Stomach (tissue), 9 donors: ENCODE data around the gene GYG2. TPM values are rescaled to one million over a fixed set of nuclear protein-coding genes. Genes with fewer than 3 reads are reported as not detected.

Experiments used
- DNase-seq, 2 donors: peaks; one replicate each; pipeline versions ENCODE4 v3.0.0 to v3.0.0-alpha.2; 2013 to 2019
- H3K27ac ChIP-seq, 5 donors: fragments of 200-600 bp in 4 of 5; sonication (generic) in 4 of 5; one replicate each; pipeline ENCODE4 v1.5.1; 2013 to 2019; ENCODE audit warnings: mild to moderate bottlenecking in 1 of 5, moderate library complexity in 1 of 5
- H3K27me3 ChIP-seq, 3 donors: fragments of 200-600 bp; sonication (generic); one replicate each; pipeline ENCODE4 v1.5.1; 2017 to 2019; ENCODE audit warnings: mixed run types in 1 of 3
- H3K36me3 ChIP-seq, 4 donors: fragments of 200-600 bp; sonication (generic); 1 replicate in 3 of 4; 2 replicates in 1 of 4; pipeline ENCODE4 v1.5.1; 2016 to 2019
- H3K4me1 ChIP-seq, 4 donors: fragments of 200-600 bp; sonication (generic); one replicate each; pipeline ENCODE4 v1.5.1; 2016 to 2019
- H3K4me3 ChIP-seq, 4 donors: fragments of 200-600 bp; sonication (generic) in 3 of 4; one replicate each; pipeline ENCODE4 v1.5.1; 2016 to 2019; ENCODE audit warnings: mild to moderate bottlenecking in 1 of 4
- H3K9me3 ChIP-seq, 4 donors: fragments of 200-600 bp; sonication (generic); one replicate each; pipeline ENCODE4 v1.5.1; 2016 to 2019
- CTCF ChIP-seq, 7 experiments: fragments of 450-650 bp in 4 of 7; fragments of 200-600 bp in 3 of 7; sonication (generic) in 3 of 7; IDR thresholded peaks; one replicate each; pipeline ENCODE4 v1.5.1; 2016 to 2019; ENCODE audit warnings: antibody characterized with exemption in 7 of 7, control low read depth in 2 of 7, mild to moderate bottlenecking in 1 of 7
- EP300 ChIP-seq: sonication (generic); formaldehyde crosslinking; IDR thresholded peaks from one replicate; pipeline ENCODE4 v1.6.1; 2017; ENCODE audit warnings: antibody characterized with exemption
- POLR2A ChIP-seq, 4 donors: fragments of 450-650 bp; IDR thresholded peaks; one replicate each; pipeline ENCODE4 v1.6.1; 2016; ENCODE audit warnings: antibody characterized with exemption in 4 of 4, control low read depth in 2 of 4, mild to moderate bottlenecking in 1 of 4, moderate library complexity in 1 of 4
- POLR2AphosphoS5 ChIP-seq, 3 donors: sonication (generic); formaldehyde crosslinking; IDR thresholded peaks; one replicate each; pipeline ENCODE4 v1.6.1; 2016; ENCODE audit warnings: antibody characterized with exemption in 3 of 3
- WGBS, 5 donors: extraction: QIAGEN DNeasy Blood & Tissue Kit in 3 of 5; methylation state at CpG; one replicate each; pipeline versions ENCODE4 v1.1.5 to v1.1.7; 2013 to 2018; 5-methylcytosine and 5-hydroxymethylcytosine counted together
- intact Hi-C: fragments of 100-400 bp; cut with DNase I; formaldehyde crosslinking; loops from one replicate; pipeline ENCODE4 v1.15.1; 2023; ENCODE audit warnings: low total_unique reads
- polyA plus RNA-seq, 3 donors: library from polyadenylated mRNA; stranded (reverse); fragments of 200-250 nt; gene quantifications; one replicate each; pipeline ENCODE4 v1.2.3, GENCODE V29; 2013
- total RNA-seq, 5 donors: library from RNA; depleted of rRNA; stranded (reverse); fragments of >200 nt; gene quantifications; one replicate each; pipeline versions ENCODE4 v1.1.0 to v1.2.3, GENCODE V29; 2014 to 2016
- donor health status: healthy with polysubstance abuse.
- donor health status: Bipolar disorder and iron deficiency.
- donor health status: healthy.

The GYG2 gene
- total and polyA plus RNA-seq, 8 donors = 2.2 to 6.2 (median 5.5) TPM

DNA sequence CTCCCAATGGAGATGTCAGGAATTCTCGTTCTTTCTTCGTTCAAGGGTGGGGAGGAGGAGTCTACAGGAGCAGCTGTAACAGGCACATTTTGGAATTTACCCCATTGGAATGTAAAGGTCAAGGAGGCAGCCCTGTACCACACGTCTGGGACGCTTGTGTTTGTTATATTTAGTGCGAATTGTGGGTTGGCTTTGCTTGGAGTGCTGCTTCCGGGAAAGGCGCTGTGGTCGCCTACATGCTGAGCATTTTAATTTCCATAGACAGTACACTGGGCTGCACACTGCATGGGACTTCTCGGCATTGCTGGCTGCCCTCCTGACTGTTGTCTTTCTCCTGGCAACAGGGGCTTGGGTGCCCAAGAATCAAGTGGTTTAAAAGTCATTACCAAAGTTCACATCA is 12.8 kb downstream of the GYG2 start:
- Histone ChIP-seq H3K36me3 (peaks cover 0 to 9% (median 0%) of the 10 kb centered on the region in 4 donors), H3K27me3 (no peaks in the 10 kb centered on the region), H3K4me3 (no peak overlapping the region), H3K9me3 (peaks cover 0 to 18% (median 4%) of the 10 kb centered on the region in 4 donors), H3K4me1 (no peaks in the 10 kb centered on the region), H3K27ac (no peak overlapping the region)
- intact Hi-C loops = no loop called here
- 62 to 83% (median 76%) methylated on average over 6 to 9 of the region's 9 CpGs for WGBS, 5 donors
- no peak for TF ChIP-seq POLR2AphosphoS5 (IDR thresholded peaks at IDR 0.05)
- no peak for TF ChIP-seq CTCF (IDR thresholded peaks at IDR 0.05)
- TF ChIP-seq EP300 = no peak
- TF ChIP-seq POLR2A (IDR thresholded peaks at IDR 0.05) = no peak
- no peak for DNase-seq

- Histone ChIP-seq H3K4me3 (no peak overlapping the region), H3K27me3 (no peaks in the 10 kb centered on the region), H3K9me3 (no peaks in the 10 kb centered on the region), H3K36me3 (peaks cover 0 to 9% (median 0%) of the 10 kb centered on the region in 4 donors), H3K4me1 (no peaks in the 10 kb centered on the region), H3K27ac (no peak overlapping the region)
- no peak for DNase-seq
- TF ChIP-seq POLR2A (IDR thresholded peaks at IDR 0.05) (no peak), EP300 (no peak), POLR2AphosphoS5 (IDR thresholded peaks at IDR 0.05) (no peak), CTCF (IDR thresholded peaks at IDR 0.05) (no peak)
- intact Hi-C loops = no loop called here
Observed at GRCh38 chrX:2846992-2847391, 18.3 kb downstream of the GYG2 start.

- no peak overlapping the region for H3K27ac ChIP-seq
- intact Hi-C loops = no loop called here
- H3K27me3 ChIP-seq = no peaks in the 10 kb centered on the region
- no peaks in the 10 kb centered on the region for H3K9me3 ChIP-seq
- no peak overlapping the region for H3K4me3 ChIP-seq
- no peaks in the 10 kb centered on the region for H3K4me1 ChIP-seq
- WGBS, 5 donors = 66 to 85% (median 83%) methylated on average over 7 to 9 of the region's 9 CpGs
- DNase-seq = no peak
- TF ChIP-seq POLR2AphosphoS5 (IDR thresholded peaks at IDR 0.05) = no peak
- TF ChIP-seq POLR2A (IDR thresholded peaks at IDR 0.05) = no peak
- no peak for TF ChIP-seq CTCF (IDR thresholded peaks at IDR 0.05)
- no peak for TF ChIP-seq EP300
- no peaks in the 10 kb centered on the region for H3K36me3 ChIP-seq
Observed at GRCh38 chrX:2848871-2849301, 20.2 kb downstream of the GYG2 start.

DNA sequence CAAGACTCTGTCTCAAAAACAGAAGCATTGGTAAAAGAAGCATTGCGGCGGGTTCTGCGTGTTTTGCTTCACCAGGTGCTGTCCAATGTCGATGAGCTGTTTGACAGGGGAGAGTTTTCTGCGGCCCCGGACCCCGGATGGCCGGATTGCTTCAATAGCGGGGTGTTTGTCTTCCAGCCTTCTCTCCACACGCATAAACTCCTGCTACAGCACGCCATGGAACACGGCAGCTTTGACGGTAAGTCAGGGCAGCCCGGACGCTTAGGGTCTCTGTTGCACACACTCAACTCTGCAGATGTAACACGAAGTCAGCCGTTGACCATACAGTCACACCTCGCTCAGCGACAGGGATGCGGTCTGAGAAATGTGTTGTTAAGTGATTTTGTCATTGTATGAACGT is 26.2 kb downstream of the GYG2 start:
- Histone ChIP-seq H3K4me3 (no peak overlapping the region), H3K36me3 (peaks cover 0 to 20% (median 5%) of the 10 kb centered on the region in 4 donors), H3K4me1 (no peaks in the 10 kb centered on the region), H3K27ac (no peak overlapping the region), H3K9me3 (no peaks in the 10 kb centered on the region), H3K27me3 (no peaks in the 10 kb centered on the region)
- WGBS, 5 donors = 91 to 98% (median 95%) methylated on average over 20 to 21 of the region's 21 CpGs
- intact Hi-C loops = no loop called here
- TF ChIP-seq CTCF (IDR thresholded peaks at IDR 0.05) = no peak
- TF ChIP-seq POLR2AphosphoS5 (IDR thresholded peaks at IDR 0.05) = no peak
- TF ChIP-seq EP300 = no peak
- no peak for TF ChIP-seq POLR2A (IDR thresholded peaks at IDR 0.05)
- DNase-seq = no peak
